ENCODE data around the gene EYS.

EYS gene

GRCh38 chr6:63714091-63714490 lies 1992.9 kb downstream of the EYS start:
- Histone ChIP-seq H3K9ac (no peak overlapping the region), H2AFZ (ENCODE audit: low read depth) (no peak overlapping the region), H3K4me2 (no peak overlapping the region), H3K79me2 (ENCODE audit: insufficient read depth, low read depth) (no peaks in the 10 kb centered on the region), H3K27ac (no peak overlapping the region), H3K36me3 (ENCODE audit: insufficient read depth) (peaks cover 12% of the 10 kb centered on the region; the same call in 1 of the 2 replicates), H3K27me3 (ENCODE audit: insufficient read depth, low read depth) (no peaks in the 10 kb centered on the region), H3K4me1 (ENCODE audit: low read depth, poor library complexity, severe bottlenecking) (peaks cover 10% of the 10 kb centered on the region), H4K20me1 (ENCODE audit: insufficient read depth) (no peaks in the 10 kb centered on the region), H3K4me3 (IDR thresholded peaks at IDR 0.05; ENCODE audit: insufficient read depth, low read depth, low read length) (no peak overlapping the region)
- no peak for TF ChIP-seq CTCF (conservative IDR thresholded peaks at IDR 0.05; ENCODE audit: low read depth, low read length)

- no peak overlapping the region for H2AFZ ChIP-seq (ENCODE audit: low read depth)
- H4K20me1 ChIP-seq (ENCODE audit: insufficient read depth): no peaks in the 10 kb centered on the region
- H3K36me3 ChIP-seq (ENCODE audit: insufficient read depth): peaks cover 12% of the 10 kb centered on the region; the same call in 1 of the 2 replicates
- H3K4me3 ChIP-seq (IDR thresholded peaks at IDR 0.05; ENCODE audit: insufficient read depth, low read depth, low read length): no peak overlapping the region
- no peak overlapping the region for H3K27ac ChIP-seq
- H3K4me2 ChIP-seq: no peak overlapping the region
- H3K9ac ChIP-seq: no peak overlapping the region
- no peaks in the 10 kb centered on the region for H3K79me2 ChIP-seq (ENCODE audit: insufficient read depth, low read depth)
- no peak for TF ChIP-seq CTCF (conservative IDR thresholded peaks at IDR 0.05; ENCODE audit: low read depth, low read length)
- H3K4me1 ChIP-seq (ENCODE audit: low read depth, poor library complexity, severe bottlenecking): peaks cover 10% of the 10 kb centered on the region
- H3K27me3 ChIP-seq (ENCODE audit: insufficient read depth, low read depth): no peaks in the 10 kb centered on the region
Measured at GRCh38 chr6:63713332-63713731, 1993.7 kb downstream of the EYS start.

GRCh38 chr6:63709148-63709547 lies 1997.9 kb downstream of the EYS start:
- H3K36me3 ChIP-seq (ENCODE audit: insufficient read depth): peaks cover 12% of the 10 kb centered on the region; the same call in 1 of the 2 replicates

GRCh38 chr6:63708631-63709030 lies 1998.4 kb downstream of the EYS start:
- Histone ChIP-seq H4K20me1 (ENCODE audit: insufficient read depth) (no peaks in the 10 kb centered on the region), H3K4me2 (no peak overlapping the region), H3K79me2 (ENCODE audit: insufficient read depth, low read depth) (no peaks in the 10 kb centered on the region; the same call in 1 of the 2 replicates), H3K9ac (no peak overlapping the region), H3K36me3 (ENCODE audit: insufficient read depth) (peaks cover 12% of the 10 kb centered on the region; the same call in 1 of the 2 replicates), H2AFZ (ENCODE audit: low read depth) (no peak overlapping the region), H3K27ac (no peak overlapping the region), H3K27me3 (ENCODE audit: insufficient read depth, low read depth) (no peaks in the 10 kb centered on the region), H3K4me1 (ENCODE audit: low read depth, poor library complexity, severe bottlenecking) (peaks cover 6% of the 10 kb centered on the region), H3K4me3 (IDR thresholded peaks at IDR 0.05; ENCODE audit: insufficient read depth, low read depth, low read length) (no peak overlapping the region)
- TF ChIP-seq CTCF (conservative IDR thresholded peaks at IDR 0.05; ENCODE audit: low read depth, low read length): no peak

More at GRCh38 chr6:63709148-63709547, 1997.9 kb downstream of the EYS start:
- Histone ChIP-seq H3K4me2 (no peak overlapping the region), H3K4me3 (IDR thresholded peaks at IDR 0.05; ENCODE audit: insufficient read depth, low read depth, low read length) (no peak overlapping the region), H3K27ac (no peak overlapping the region), H3K27me3 (ENCODE audit: insufficient read depth, low read depth) (no peaks in the 10 kb centered on the region), H2AFZ (ENCODE audit: low read depth) (no peak overlapping the region), H3K4me1 (ENCODE audit: low read depth, poor library complexity, severe bottlenecking) (peaks cover 11% of the 10 kb centered on the region), H3K79me2 (ENCODE audit: insufficient read depth, low read depth) (no peaks in the 10 kb centered on the region; the same call in 1 of the 2 replicates), H3K9ac (no peak overlapping the region), H4K20me1 (ENCODE audit: insufficient read depth) (no peaks in the 10 kb centered on the region)
- no peak for TF ChIP-seq CTCF (conservative IDR thresholded peaks at IDR 0.05; ENCODE audit: low read depth, low read length)
